GM12878 (cell line): ENCODE results near the gene ASAP2. TPM values are rescaled to one million over a fixed set of nuclear protein-coding genes. Genes with fewer than 3 reads are reported as not detected.

Source experiments
- ATAC-seq: fragments of 200-7000 bp; cut with Tn5 transposase; 3 replicates; pipeline ENCODE4 v1.9.1; 2020; ENCODE audit warnings: mild to moderate bottlenecking, moderate library complexity
- BruUV-seq: library from RNA; stranded (reverse); fragments of 400-500 nt; replicated peaks from 2 replicates; lab custom pipeline; 2021; lab: Mats Ljungman, UMichigan
- CTCF ChIA-PET: fragments of 300-600 bp; sonication (Branson Sonifier 250); formaldehyde crosslinking; extraction: SDS; loops from one replicate; lab custom pipeline; 2021; ENCODE audit warnings: inconsistent platforms; lab: Yijun Ruan, JAX
- POLR2A ChIA-PET: fragments of 350-600 bp; formaldehyde crosslinking; extraction: SDS; loops from one replicate; lab custom pipeline; 2021; ENCODE audit warnings: inconsistent platforms; lab: Charles Lee
- RAD21 ChIA-PET: fragments of 300-600 bp; sonication (Branson Sonifier 250); formaldehyde crosslinking; loops from one replicate; lab custom pipeline; 2023; ENCODE audit warnings: antibody characterized with exemption; ENCODE audit not compliant: unreplicated experiment; lab: Charles Lee
- SMC1A ChIA-PET: fragments of 300-600 bp; sonication (Branson Sonifier 250); formaldehyde crosslinking; loops from one replicate; lab custom pipeline; 2023; ENCODE audit not compliant: unreplicated experiment, uncharacterized antibody; lab: Charles Lee
- DNase-seq: peaks from one replicate; pipeline ENCODE4 v3.0.0-alpha.2; 2011; ENCODE audit warnings: low read depth, low spot score
- FAIRE-seq: peaks from 3 replicates; lab custom pipeline; 2011; peaks lifted over from hg19 to GRCh38; lab: Jason Lieb, UNC
- H2AFZ ChIP-seq: 2 replicates; pipeline ENCODE4 v1.6.0; 2011; ENCODE audit warnings: low read depth, low read length, control low read depth; ENCODE audit not compliant: control insufficient read depth
- H3K27ac ChIP-seq: 2 replicates; pipeline ENCODE4 v1.5.1; 2011; ENCODE audit warnings: control low read depth; ENCODE audit not compliant: control insufficient read depth, insufficient read depth
- H3K27me3 ChIP-seq, 2 experiments: replicated peaks in 1 of 2; 2 replicates each; pipeline versions ENCODE4 v1.6.0 to v1.6.1; 2011; ENCODE audit warnings: low read length in 1 of 2; ENCODE audit not compliant: control insufficient read depth in 2 of 2, insufficient read depth in 2 of 2
- H3K36me3 ChIP-seq, 2 experiments: 2 replicates each; pipeline ENCODE4 v1.5.1; 2011; ENCODE audit warnings: low read length in 1 of 2; ENCODE audit not compliant: control insufficient read depth in 2 of 2, insufficient read depth in 2 of 2
- H3K4me1 ChIP-seq: 2 replicates; pipeline ENCODE4 v1.6.1; 2011; ENCODE audit warnings: mild to moderate bottlenecking, low read length, moderate library complexity, mixed read lengths; ENCODE audit not compliant: control insufficient read depth, insufficient read depth
- H3K4me2 ChIP-seq: 2 replicates; pipeline ENCODE4 v1.6.0; 2011; ENCODE audit warnings: control low read depth; ENCODE audit not compliant: control insufficient read depth, insufficient read depth
- H3K4me3 ChIP-seq: fragments of 200-600 bp; sonication (generic); 2 replicates; pipeline ENCODE4 v1.5.1; 2016
- H3K79me2 ChIP-seq: 2 replicates; pipeline ENCODE4 v1.6.0; 2011; ENCODE audit warnings: low read length; ENCODE audit not compliant: control insufficient read depth, insufficient read depth
- H3K9ac ChIP-seq: 2 replicates; pipeline ENCODE4 v1.8.0; 2011; ENCODE audit warnings: low read length, control low read depth, mixed read lengths; ENCODE audit not compliant: control insufficient read depth, insufficient read depth
- H3K9me3 ChIP-seq: replicated peaks from 3 replicates; pipeline ENCODE4 v1.5.1; 2011; ENCODE audit warnings: mild to moderate bottlenecking, low read length; ENCODE audit not compliant: control insufficient read depth, insufficient read depth
- H4K20me1 ChIP-seq: 2 replicates; pipeline ENCODE4 v1.6.0; 2011; ENCODE audit not compliant: control insufficient read depth, insufficient read depth
- ASH2L ChIP-seq: fragments of 300-600, 200-600 bp; sonication (generic); IDR thresholded peaks from 2 replicates; pipeline ENCODE4 v1.6.1; 2017; ENCODE audit warnings: low read depth, mild to moderate bottlenecking, borderline replicate concordance
- E4F1 ChIP-seq: fragments of 450-650 bp; IDR thresholded peaks from 2 replicates; pipeline ENCODE4 v1.6.1; 2018; ENCODE audit warnings: borderline replicate concordance, mild to moderate bottlenecking; ENCODE audit not compliant: partially characterized antibody
- GABPA ChIP-seq: IDR thresholded peaks from 2 replicates; pipeline ENCODE4 v1.6.1; 2014; ENCODE audit warnings: antibody characterized with exemption, low read depth, mild to moderate bottlenecking, inconsistent platforms
- PRDM15 ChIP-seq: fragments of 450-650 bp; formaldehyde crosslinking; IDR thresholded peaks from 2 replicates; pipeline ENCODE4 v1.4.0; 2020; ENCODE audit warnings: mild to moderate bottlenecking, moderate library complexity
- REST ChIP-seq: IDR thresholded peaks from 2 replicates; pipeline ENCODE4 v1.6.1; 2012; ENCODE audit warnings: mild to moderate bottlenecking, low read depth, low read length
- STAT3 ChIP-seq: IDR thresholded peaks from 2 replicates; pipeline ENCODE4 v1.6.1; 2011; ENCODE audit warnings: low read depth, low read length, improper control_type of control experiment
- ZBTB4 ChIP-seq: fragments of 450-650 bp; formaldehyde crosslinking; IDR thresholded peaks from 2 replicates; pipeline ENCODE4 v1.4.0; 2022; ENCODE audit warnings: mild to moderate bottlenecking, moderate library complexity
- WGBS: methylation state at CpG from one replicate; pipeline ENCODE4 v1.1.6; 2016; ENCODE audit warnings: low lambda C conversion rate; ENCODE audit not compliant: insufficient replicate concordance, insufficient coverage; ENCODE audit errors: missing lambda C conversion rate; 5-methylcytosine and 5-hydroxymethylcytosine counted together
- in situ Hi-C: fragments of 300-500 bp; cut with MboI; formaldehyde crosslinking; loops from 9 replicates; pipeline ENCODE4 v1.14.3; 2018; ENCODE audit warnings: mixed read lengths
- intact Hi-C: fragments of 100-400 bp; cut with micrococcal nuclease; formaldehyde crosslinking; loops from one replicate; pipeline ENCODE4 v1.14.2; 2022; ENCODE audit not compliant: unreplicated experiment
- polyA plus RNA-seq, 11 experiments: library from polyadenylated mRNA; depleted of rRNA in 4 of 11; unstranded in 6 of 11; stranded (reverse) in 5 of 11; fragments of >200 nt; fragmentation: Nextera tagmentation in 4 of 11; fragmentation: Illumina TruSeq in 1 of 11; extraction: Ambion mirVana in 4 of 11; extraction: Trizol in 1 of 11; gene quantifications; 1 replicate in 1 of 11; 2 replicates in 10 of 11; pipeline versions ENCODE4 v1.2.1 to v1.2.3, GENCODE V29; 2011 to 2016; ENCODE audit warnings: inconsistent platforms in 2 of 11, missing spikeins in 2 of 11, low read depth in 1 of 11
- total RNA-seq, 4 experiments: library from RNA; depleted of rRNA in 3 of 4; stranded (reverse); fragments of >200 nt in 3 of 4; fragmentation: Illumina TruSeq in 1 of 4; extraction: Trizol in 1 of 4; gene quantifications; 2 replicates each; pipeline versions ENCODE4 v1.2.1 to v1.2.3, GENCODE V29; 2013 to 2021

Gene ASAP2
- total and polyA plus RNA-seq, 10 of the 15 experiments (the other 5 are each of a cell fraction or from before 2014, with no cell fraction given) = 0.05 to 0.27 (median 0.07) TPM; not detected in 4

GRCh38 chr2:9330612-9331270 lies 124.1 kb downstream of the ASAP2 start (continued):
- no peak for TF ChIP-seq PRDM15 (CRISPR knock-in tag)

- H3K27me3 ChIP-seq = no peaks in the 10 kb centered on the region; a peak in 2 of 4 replicates
- H3K27ac ChIP-seq = no peak overlapping the region
- no peaks in the 10 kb centered on the region for H3K9me3 ChIP-seq
- in situ Hi-C loops = no loop called here
- ChIA-PET CTCF (interaction anchor here (1.1 to 1.5 kb wide), 2 partner anchors 127 to 194 kb away, joined by 3 to 7 read pairs; no protein-coding TSS in a partner anchor), RAD21 (no interaction called here), SMC1A (no interaction called here), POLR2A (no interaction called here)
- DNase-seq (no peak), ATAC-seq (no peak), FAIRE-seq (no peak)
- no peaks in the 10 kb centered on the region for H3K79me2 ChIP-seq
- H3K4me1 ChIP-seq = no peaks in the 10 kb centered on the region; the same call in 1 of the 2 replicates
- H3K4me2 ChIP-seq = no peak overlapping the region
- intact Hi-C loops = loop anchor here (10.0 kb wide), 1 partner anchor 187 kb away; no protein-coding TSS in a partner anchor
- WGBS = 39% methylated on average over 7 of the region's 7 CpGs
- H4K20me1 ChIP-seq = no peaks in the 10 kb centered on the region
- no peak overlapping the region for H3K4me3 ChIP-seq
- no TSS peak for BruUV-seq
- H2AFZ ChIP-seq = no peak overlapping the region
- no peaks in the 10 kb centered on the region for H3K36me3 ChIP-seq
- H3K9ac ChIP-seq = no peak overlapping the region
- TF ChIP-seq GABPA (no peak), REST (no peak), ASH2L (no peak), E4F1 (no peak), ZBTB4 (CRISPR knock-in tag) (no peak), STAT3 (no peak)
Measured at GRCh38 chr2:9331704-9332103, 125.1 kb downstream of the ASAP2 start.
